K562 (cell line): Measurements from ENCODE around the gene SERPINB4. TPM values are rescaled to one million over a fixed set of nuclear protein-coding genes. Genes with fewer than 3 reads are reported as not detected.

ENCODE experiments used
- ATAC-seq: fragments of 200-7000 bp; cut with Tn5 transposase; 3 replicates; pipeline ENCODE4 v1.9.1; 2020; ENCODE audit warnings: moderate library complexity
- BruUV-seq: library from RNA; stranded (reverse); fragments of 400-500 nt; replicated peaks from 2 replicates; lab custom pipeline; 2021; lab: Mats Ljungman, UMichigan
- CTCF ChIA-PET: fragments of 300-600 bp; formaldehyde crosslinking; extraction: SDS; loops from one replicate; lab custom pipeline; 2021; ENCODE audit warnings: low intra/inter-chr PET ratio; lab: Yijun Ruan, JAX
- POLR2A ChIA-PET: fragments of 300-600, 350-650 bp; sonication (Branson Sonifier 250); formaldehyde crosslinking; extraction: SDS; loops from one replicate; lab custom pipeline; 2021; ENCODE audit warnings: antibody characterized with exemption, inconsistent platforms; lab: Yijun Ruan, JAX
- DNase-seq, 4 experiments: peaks; one replicate each; pipeline versions ENCODE4 v3.0.0 to v3.0.0-alpha.2; 2011 to 2018; ENCODE audit warnings: low spot score in 3 of 4, mixed read lengths in 3 of 4; ENCODE audit errors: extremely low read depth in 1 of 4
- FAIRE-seq: peaks from 2 replicates; lab custom pipeline; 2011; peaks lifted over from hg19 to GRCh38; lab: Jason Lieb, UNC
- H2AFZ ChIP-seq: 2 replicates; pipeline ENCODE4 v1.6.0; 2011; ENCODE audit warnings: low read depth, low read length, control low read depth, inconsistent platforms
- H3K27ac ChIP-seq: fragments of 200-600 bp; 3 replicates; pipeline ENCODE4 v1.8.0; 2011; ENCODE audit warnings: low read depth, mild to moderate bottlenecking, control low read depth, inconsistent platforms, low read length, moderate library complexity, mixed read lengths; ENCODE audit errors: extremely low read depth
- H3K27me3 ChIP-seq, 2 experiments: fragments of 300-600 bp in 1 of 2; 2 replicates in 1 of 2; 3 replicates in 1 of 2; pipeline versions ENCODE4 v1.6.0 to v1.8.0; 2011; ENCODE audit warnings: inconsistent platforms in 2 of 2, low read length in 2 of 2, mild to moderate bottlenecking in 1 of 2, mixed read lengths in 1 of 2, moderate library complexity in 1 of 2; ENCODE audit not compliant: control insufficient read depth in 2 of 2, insufficient read depth in 2 of 2
- H3K36me3 ChIP-seq: fragments of 300-600 bp; 3 replicates; pipeline ENCODE4 v1.8.0; 2011; ENCODE audit warnings: mild to moderate bottlenecking, low read length, inconsistent platforms; ENCODE audit not compliant: control insufficient read depth, insufficient read depth
- H3K4me1 ChIP-seq, 2 experiments: fragments of 200-600 bp in 1 of 2; replicated peaks in 1 of 2; 2 replicates in 1 of 2; 3 replicates in 1 of 2; pipeline versions ENCODE4 v1.5.1 to v1.8.0; 2011; ENCODE audit warnings: inconsistent platforms in 2 of 2, low read length in 2 of 2, mild to moderate bottlenecking in 1 of 2, mixed read lengths in 1 of 2, moderate library complexity in 1 of 2; ENCODE audit not compliant: control insufficient read depth in 2 of 2, insufficient read depth in 2 of 2
- H3K4me2 ChIP-seq: 2 replicates; pipeline ENCODE4 v1.6.1; 2011; ENCODE audit warnings: low read length, control low read depth, inconsistent platforms, mixed read lengths; ENCODE audit not compliant: insufficient read depth
- H3K4me3 ChIP-seq: fragments of 200-600 bp; sonication (generic), shearing (Covaris generic); 2 replicates; pipeline ENCODE4 v1.5.1; 2016; ENCODE audit warnings: control low read depth, inconsistent platforms
- H3K79me2 ChIP-seq: fragments of 200-600 bp; 3 replicates; pipeline ENCODE4 v1.8.0; 2011; ENCODE audit warnings: low read length, inconsistent platforms; ENCODE audit not compliant: control insufficient read depth, insufficient read depth
- H3K9ac ChIP-seq, 2 experiments: 2 replicates each; pipeline versions ENCODE4 v1.6.0 to v1.6.1; 2011; ENCODE audit warnings: low read depth in 2 of 2, low read length in 2 of 2, control low read depth in 1 of 2, inconsistent platforms in 1 of 2, mild to moderate bottlenecking in 1 of 2, mixed read lengths in 1 of 2; ENCODE audit not compliant: insufficient read depth in 1 of 2
- H3K9me1 ChIP-seq: one replicate; pipeline ENCODE4 v1.6.0; 2011; ENCODE audit warnings: inconsistent platforms, mild to moderate bottlenecking, low read length, moderate library complexity; ENCODE audit not compliant: control insufficient read depth, insufficient read depth
- H3K9me3 ChIP-seq: replicated peaks from 2 replicates; pipeline ENCODE4 v1.5.1; 2011; ENCODE audit warnings: low read depth, low read length, inconsistent platforms; ENCODE audit not compliant: control insufficient read depth, insufficient read depth
- H4K20me1 ChIP-seq: replicated peaks from 2 replicates; pipeline ENCODE4 v1.6.1; 2011; ENCODE audit warnings: low read length, inconsistent platforms, mixed read lengths; ENCODE audit not compliant: control insufficient read depth, insufficient read depth
- CREM ChIP-seq: IDR thresholded peaks from 2 replicates; pipeline ENCODE4 v1.6.1; 2014; ENCODE audit warnings: antibody characterized with exemption, low read depth
- FOS ChIP-seq: IDR thresholded peaks from 3 replicates; pipeline ENCODE4 v1.6.1; 2011; ENCODE audit not compliant: insufficient read length; ENCODE audit errors: extremely low read depth
- GTF2A2 ChIP-seq: IDR thresholded peaks from 2 replicates; pipeline ENCODE4 v1.6.1; 2016; ENCODE audit warnings: mild to moderate bottlenecking, missing genetic modification characterization, missing compliant biosample characterization
- HDAC3 ChIP-seq: fragments of 450-650 bp; IDR thresholded peaks from 2 replicates; pipeline ENCODE4 v1.6.1; 2018; ENCODE audit warnings: borderline replicate concordance, mild to moderate bottlenecking, moderate library complexity; ENCODE audit not compliant: partially characterized antibody
- PHF20 ChIP-seq: fragments of 450-650 bp; IDR thresholded peaks from 2 replicates; pipeline ENCODE4 v1.6.1; 2018; ENCODE audit not compliant: partially characterized antibody
- RAD21 ChIP-seq, 2 experiments: fragments of 250-450 bp in 1 of 2; fragments of 450-650 bp in 1 of 2; sonication (Bioruptor Pico) in 1 of 2; formaldehyde crosslinking in 1 of 2; IDR thresholded peaks in 1 of 2; conservative IDR thresholded peaks in 1 of 2; 2 replicates each; pipeline versions ENCODE4 v1.4.0 to v1.8.0; 2020 to 2022; ENCODE audit warnings: mild to moderate bottlenecking in 2 of 2, moderate library complexity in 1 of 2
- SAFB ChIP-seq: fragments of 200-400 bp; formaldehyde crosslinking; IDR thresholded peaks from 2 replicates; pipeline ENCODE4 v1.6.1; 2017; ENCODE audit warnings: low read depth, low read length, borderline replicate concordance
- ZBTB8A ChIP-seq: fragments of 450-650 bp; IDR thresholded peaks from 2 replicates; pipeline ENCODE4 v1.6.1; 2018; ENCODE audit warnings: mild to moderate bottlenecking, moderate library complexity; ENCODE audit not compliant: partially characterized antibody
- ZFP1 ChIP-seq: fragments of 450-650 bp; formaldehyde crosslinking; IDR thresholded peaks from 2 replicates; pipeline ENCODE4 v1.4.0; 2020; ENCODE audit warnings: mild to moderate bottlenecking, mixed read lengths
- WGBS: fragments of 100-300 bp; shearing (Covaris generic); methylation state at CpG from one replicate; pipeline ENCODE4 v1.1.6; 2016; ENCODE audit warnings: low coverage, mixed read lengths; ENCODE audit not compliant: insufficient coverage; ENCODE audit errors: missing lambda C conversion rate; 5-methylcytosine and 5-hydroxymethylcytosine counted together
- in situ Hi-C: fragments of 300-500 bp; cut with MboI; formaldehyde crosslinking; loops from 4 replicates; pipeline ENCODE4 v1.15.0; 2018; ENCODE audit warnings: inconsistent platforms, mixed read lengths
- intact Hi-C: fragments of 100-400 bp; cut with micrococcal nuclease; formaldehyde crosslinking; loops from 2 replicates; pipeline ENCODE4 v1.14.2; 2022
- polyA plus RNA-seq, 8 experiments: library from polyadenylated mRNA; depleted of rRNA in 4 of 8; stranded (reverse) in 5 of 8; unstranded in 3 of 8; fragments of >200 nt; fragmentation: Nextera tagmentation in 2 of 8; fragmentation: Illumina TruSeq in 1 of 8; extraction: Ambion mirVana in 2 of 8; extraction: Trizol in 1 of 8; gene quantifications; 2 replicates each; pipeline versions ENCODE4 v1.2.1 to v1.2.3, GENCODE V29; 2011 to 2014; ENCODE audit warnings: inconsistent platforms in 1 of 8, missing spikeins in 1 of 8
- total RNA-seq, 7 experiments: library from RNA; depleted of rRNA in 6 of 7; stranded (reverse); fragments of >200 nt in 6 of 7; fragmentation: Illumina TruSeq in 2 of 7; extraction: Trizol in 2 of 7; gene quantifications; 2 replicates each; pipeline versions ENCODE4 v1.2.1 to v1.2.3, GENCODE V29; 2011 to 2021; ENCODE audit warnings: low replicate concordance in 1 of 7

The SERPINB4 gene
- total and polyA plus RNA-seq, 9 of the 15 experiments (the other 6 are each of a cell fraction or from before 2014, with no cell fraction given), result not detected

DNA sequence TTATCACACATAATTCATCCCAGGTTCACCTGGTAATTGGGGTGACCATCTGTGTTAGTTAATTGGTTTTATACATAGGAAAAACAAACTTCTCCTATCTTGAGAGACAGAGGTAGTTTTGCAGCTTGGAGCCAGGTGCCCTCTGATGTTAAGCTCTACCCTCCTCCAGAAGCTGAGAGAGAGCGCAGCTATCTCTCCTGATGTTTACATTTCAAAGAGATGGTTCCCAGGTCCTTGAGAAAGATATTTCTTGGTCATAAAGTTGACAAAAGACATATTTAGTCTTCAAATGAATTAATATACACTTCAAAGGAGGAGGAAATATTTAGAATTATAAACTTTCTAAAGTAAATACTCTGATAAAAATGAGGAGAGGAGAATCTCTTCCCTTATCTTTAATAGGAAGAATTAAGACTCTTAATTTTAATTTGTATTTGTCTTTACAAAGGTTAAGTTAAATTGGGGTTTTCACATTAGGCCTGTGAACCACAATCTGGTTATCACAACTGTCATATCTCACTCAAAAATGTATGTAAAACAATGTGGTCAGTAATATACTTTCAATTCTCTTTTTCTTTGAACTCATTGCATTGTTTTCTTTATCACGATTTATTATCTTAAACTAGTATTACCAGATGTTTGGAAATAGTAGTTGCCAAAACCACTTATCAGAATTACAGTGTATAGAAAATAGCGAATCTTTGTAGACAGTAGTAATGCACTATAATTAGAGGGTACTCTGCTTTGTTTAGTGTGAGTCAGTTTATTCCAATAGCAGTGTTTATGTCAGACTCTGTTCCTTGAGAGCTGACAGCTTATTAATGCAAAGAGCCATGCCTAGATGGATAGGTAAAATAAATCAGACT is 26.8 kb downstream of the SERPINB4 start:
- ChIA-PET CTCF (interaction anchor here (0.7 kb wide), 1 partner anchor 316 kb away, joined by 3 read pairs; no protein-coding TSS in a partner anchor), POLR2A (no interaction called here)
- H3K79me2 ChIP-seq, result no peaks in the 10 kb centered on the region
- FAIRE-seq (no peak), DNase-seq (no peak), ATAC-seq (no peak)
- H4K20me1 ChIP-seq, result no peaks in the 10 kb centered on the region
- WGBS, result 0% methylated on average over 3 of the region's 3 CpGs
- H3K4me2 ChIP-seq, result no peak overlapping the region
- no peak overlapping the region for H3K4me3 ChIP-seq
- H3K36me3 ChIP-seq, result no peaks in the 10 kb centered on the region
- TF ChIP-seq HDAC3, result no peak
- TF ChIP-seq ZFP1 (CRISPR knock-in tag), result no peak
- TF ChIP-seq PHF20, result no peak
- no peak for TF ChIP-seq SAFB
- no peak for TF ChIP-seq ZBTB8A
- TF ChIP-seq RAD21 (CRISPR knock-in tag; conservative IDR thresholded peaks at IDR 0.05 in 1 of 2, IDR thresholded peaks at IDR 0.05 in 1 of 2), result no peak
- TF ChIP-seq GTF2A2 (tag), result no peak
- TF ChIP-seq FOS, result no peak
- no peak for TF ChIP-seq CREM
- H3K4me1 ChIP-seq, result no peaks in the 10 kb centered on the region
- BruUV-seq, result no TSS peak
- no peaks in the 10 kb centered on the region for H3K9me3 ChIP-seq
- H2AFZ ChIP-seq, result no peak overlapping the region
- no peaks in the 10 kb centered on the region for H3K9me1 ChIP-seq
- H3K27me3 ChIP-seq, result no peaks in the 10 kb centered on the region
- intact Hi-C loops (no loop called here), in situ Hi-C loops (no loop called here)
- no peak overlapping the region for H3K9ac ChIP-seq
- H3K27ac ChIP-seq, result no peak overlapping the region
